ENCODE results near the gene LAMA3.

DNA sequence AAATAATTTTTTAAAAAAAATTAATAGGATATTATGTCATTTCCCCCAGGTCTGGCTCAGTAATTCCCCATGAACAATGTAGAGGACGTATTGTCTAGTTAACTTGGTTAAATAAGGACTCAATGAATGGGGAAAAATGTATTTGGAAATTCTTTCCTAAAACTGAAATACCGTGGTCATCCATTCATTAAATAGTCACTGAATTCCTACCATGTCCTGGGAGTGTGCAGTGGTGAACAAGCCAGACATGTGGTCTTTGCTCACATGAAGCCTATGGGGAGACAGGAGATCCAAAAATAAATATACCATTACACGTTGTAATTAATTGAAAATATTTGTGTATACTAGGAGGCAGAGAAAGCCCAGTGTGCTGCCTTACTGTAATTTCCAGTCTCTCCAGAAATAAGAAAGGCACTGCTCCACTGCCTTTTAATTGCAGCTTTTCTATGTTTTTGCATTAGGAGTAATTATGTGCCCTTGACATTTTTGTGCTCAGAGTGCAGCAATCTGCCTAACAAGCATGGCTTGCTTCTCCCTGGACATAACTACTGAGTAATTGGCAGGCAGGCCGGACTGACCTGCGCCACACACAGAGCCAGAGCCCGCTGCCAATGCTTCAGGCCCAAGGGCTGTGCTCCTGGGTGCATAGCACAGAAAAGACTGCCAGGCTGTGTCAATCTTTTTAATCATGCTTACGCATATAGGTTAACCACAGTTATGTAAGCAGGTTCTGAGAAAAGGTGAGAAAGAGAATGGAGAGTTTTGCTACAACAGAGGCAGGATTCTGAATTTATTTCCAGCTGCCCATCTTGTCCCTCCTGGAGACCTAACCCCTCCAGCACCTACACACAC is 303.1 kb downstream of the LAMA3 start:
- TF ChIP-seq POLR2AphosphoS5 (IDR thresholded peaks at IDR 0.05; ENCODE audit: insufficient read depth in 1 of 2, low read depth in 1 of 2): peak in 1 of 2 donors; percentile 56
- TF ChIP-seq, protein P1, sequence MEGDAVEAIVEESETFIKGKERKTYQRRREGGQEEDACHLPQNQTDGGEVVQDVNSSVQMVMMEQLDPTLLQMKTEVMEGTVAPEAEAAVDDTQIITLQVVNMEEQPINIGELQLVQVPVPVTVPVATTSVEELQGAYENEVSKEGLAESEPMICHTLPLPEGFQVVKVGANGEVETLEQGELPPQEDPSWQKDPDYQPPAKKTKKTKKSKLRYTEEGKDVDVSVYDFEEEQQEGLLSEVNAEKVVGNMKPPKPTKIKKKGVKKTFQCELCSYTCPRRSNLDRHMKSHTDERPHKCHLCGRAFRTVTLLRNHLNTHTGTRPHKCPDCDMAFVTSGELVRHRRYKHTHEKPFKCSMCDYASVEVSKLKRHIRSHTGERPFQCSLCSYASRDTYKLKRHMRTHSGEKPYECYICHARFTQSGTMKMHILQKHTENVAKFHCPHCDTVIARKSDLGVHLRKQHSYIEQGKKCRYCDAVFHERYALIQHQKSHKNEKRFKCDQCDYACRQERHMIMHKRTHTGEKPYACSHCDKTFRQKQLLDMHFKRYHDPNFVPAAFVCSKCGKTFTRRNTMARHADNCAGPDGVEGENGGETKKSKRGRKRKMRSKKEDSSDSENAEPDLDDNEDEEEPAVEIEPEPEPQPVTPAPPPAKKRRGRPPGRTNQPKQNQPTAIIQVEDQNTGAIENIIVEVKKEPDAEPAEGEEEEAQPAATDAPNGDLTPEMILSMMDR (IDR thresholded peaks at IDR 0.05): no peak
